ENCODE data around the gene XPNPEP2. TPM values are rescaled to one million over a fixed set of nuclear protein-coding genes. Genes with fewer than 3 reads are reported as not detected.

XPNPEP2 gene
- total RNA-seq, 1 donor from 2014 or later = not detected

DNA sequence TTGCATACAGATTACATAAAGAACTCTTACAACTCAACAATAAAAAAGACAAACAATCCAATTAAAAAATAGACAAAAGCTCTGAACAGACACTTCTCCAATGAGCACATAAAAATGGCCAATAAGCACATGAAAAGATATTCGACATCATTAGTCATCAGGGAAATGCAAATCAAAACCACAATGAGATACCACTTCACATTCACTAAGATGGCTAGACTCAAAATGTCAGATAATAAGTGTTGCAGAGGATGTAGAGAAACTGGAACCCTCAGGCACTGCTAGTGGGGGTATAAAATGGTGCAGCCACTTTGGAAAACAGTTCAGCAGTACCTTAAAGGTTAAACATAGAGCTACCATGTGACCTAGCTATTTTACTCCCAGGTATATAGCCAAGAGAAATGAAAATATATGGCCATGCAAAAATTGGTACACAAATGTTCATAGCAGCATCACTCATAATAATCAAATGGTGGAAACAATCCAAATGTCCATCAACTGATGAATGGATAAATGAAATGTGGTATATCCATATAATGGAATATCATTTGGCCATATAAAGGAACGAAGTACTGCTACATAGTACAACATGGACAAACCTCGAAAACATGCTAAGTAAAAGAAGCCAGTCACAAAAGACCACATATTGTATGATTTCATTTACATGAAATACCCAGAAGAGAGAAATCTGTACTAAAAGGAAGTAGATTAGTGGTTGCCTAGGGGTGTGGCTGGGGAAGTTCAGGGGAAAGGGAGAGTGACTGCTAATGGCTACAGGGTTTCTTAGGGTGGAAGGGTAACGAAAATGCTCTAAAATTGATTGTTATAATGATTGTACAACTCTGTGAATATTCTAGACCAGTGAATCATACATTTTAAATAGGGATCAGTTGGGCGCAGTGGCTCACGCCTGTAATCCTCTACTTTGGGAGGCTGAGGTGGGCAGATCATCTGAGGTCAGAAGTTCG, 70.3 kb downstream of the XPNPEP2 start:
- FAIRE-seq (no peak), DNase-seq (ENCODE audit: low read depth) (peak; percentile 5)
- H3K36me3 ChIP-seq (ENCODE audit: control insufficient read depth, insufficient read depth, low read length) = peaks cover 1% of the 10 kb centered on the region

DNA sequence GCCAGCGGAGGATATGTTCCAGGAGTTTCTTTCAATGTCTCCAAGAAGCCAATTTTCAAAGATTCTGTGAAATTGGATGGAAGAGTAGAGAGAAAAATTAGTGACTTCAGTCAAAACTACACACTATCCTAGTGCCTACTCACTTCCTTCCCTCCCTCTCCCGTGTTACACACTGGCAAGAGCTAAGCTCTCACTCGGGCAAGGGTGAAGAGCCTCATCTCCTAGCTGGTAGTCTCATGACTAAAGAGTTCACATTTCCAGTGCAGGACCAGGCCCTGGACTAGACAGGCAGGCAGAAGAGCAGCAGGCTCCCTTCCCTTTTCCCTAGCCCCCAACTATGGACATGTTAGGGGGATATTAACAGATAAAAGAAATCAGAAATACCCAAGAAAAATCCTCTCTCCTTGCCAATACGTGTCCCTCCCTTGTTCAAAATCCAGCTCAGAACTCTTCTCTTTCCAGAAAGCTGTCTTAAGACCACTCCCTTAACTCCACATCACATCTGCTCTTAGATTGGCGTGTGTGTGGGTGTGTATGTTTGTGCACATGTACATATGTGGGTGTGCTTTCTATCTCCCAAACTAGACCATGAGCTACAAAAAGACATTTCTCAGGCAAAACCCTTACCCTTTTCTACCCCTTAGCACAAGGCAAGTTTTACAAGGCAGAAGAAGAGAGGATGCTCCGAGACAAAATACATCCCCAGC, 75.0 kb downstream of the XPNPEP2 start:
- Histone ChIP-seq H3K27me3 (ENCODE audit: control insufficient read depth, insufficient read depth, low read length) (no peaks in the 10 kb centered on the region), H3K36me3 (ENCODE audit: control insufficient read depth, insufficient read depth, low read length) (no peaks in the 10 kb centered on the region), H3K4me3 (ENCODE audit: low read depth, low read length) (no peak overlapping the region)
- DNase-seq (ENCODE audit: low read depth) (no peak), FAIRE-seq (no peak)
- TF ChIP-seq, protein P1, sequence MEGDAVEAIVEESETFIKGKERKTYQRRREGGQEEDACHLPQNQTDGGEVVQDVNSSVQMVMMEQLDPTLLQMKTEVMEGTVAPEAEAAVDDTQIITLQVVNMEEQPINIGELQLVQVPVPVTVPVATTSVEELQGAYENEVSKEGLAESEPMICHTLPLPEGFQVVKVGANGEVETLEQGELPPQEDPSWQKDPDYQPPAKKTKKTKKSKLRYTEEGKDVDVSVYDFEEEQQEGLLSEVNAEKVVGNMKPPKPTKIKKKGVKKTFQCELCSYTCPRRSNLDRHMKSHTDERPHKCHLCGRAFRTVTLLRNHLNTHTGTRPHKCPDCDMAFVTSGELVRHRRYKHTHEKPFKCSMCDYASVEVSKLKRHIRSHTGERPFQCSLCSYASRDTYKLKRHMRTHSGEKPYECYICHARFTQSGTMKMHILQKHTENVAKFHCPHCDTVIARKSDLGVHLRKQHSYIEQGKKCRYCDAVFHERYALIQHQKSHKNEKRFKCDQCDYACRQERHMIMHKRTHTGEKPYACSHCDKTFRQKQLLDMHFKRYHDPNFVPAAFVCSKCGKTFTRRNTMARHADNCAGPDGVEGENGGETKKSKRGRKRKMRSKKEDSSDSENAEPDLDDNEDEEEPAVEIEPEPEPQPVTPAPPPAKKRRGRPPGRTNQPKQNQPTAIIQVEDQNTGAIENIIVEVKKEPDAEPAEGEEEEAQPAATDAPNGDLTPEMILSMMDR (IDR thresholded peaks at IDR 0.05; ENCODE audit: insufficient read depth, low read length, severe bottlenecking) = no peak

More for the DNA sequence above, 70.3 kb downstream of the XPNPEP2 start:
- H3K4me3 ChIP-seq (ENCODE audit: low read depth, low read length) = no peak overlapping the region
- no peaks in the 10 kb centered on the region for H3K27me3 ChIP-seq (ENCODE audit: control insufficient read depth, insufficient read depth, low read length)
- TF ChIP-seq, protein P1 (IDR thresholded peaks at IDR 0.05; ENCODE audit: insufficient read depth, low read length, severe bottlenecking) = no peak

DNA sequence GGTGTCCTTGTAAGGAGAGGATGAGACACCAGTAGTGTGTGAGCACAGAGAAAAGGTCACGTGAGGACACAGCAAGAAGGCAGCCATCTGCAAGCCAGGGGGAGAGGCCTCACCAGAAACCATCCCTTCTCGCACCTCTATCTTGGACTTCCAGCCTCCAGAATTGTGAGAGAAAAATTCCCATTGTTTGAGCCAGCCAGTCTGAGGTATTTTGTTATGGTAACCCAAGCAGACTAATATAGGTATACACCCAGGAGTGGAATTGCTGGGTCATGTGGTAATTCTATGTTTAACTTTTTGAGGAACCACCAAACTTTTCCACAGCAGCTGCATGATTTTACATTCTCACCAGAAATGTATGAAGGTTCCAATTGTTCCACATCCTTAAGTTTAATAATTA, 79.3 kb downstream of the XPNPEP2 start:
- FAIRE-seq (no peak), DNase-seq (ENCODE audit: low read depth) (no peak)
- no peak overlapping the region for H3K4me3 ChIP-seq (ENCODE audit: low read depth, low read length)
- no peaks in the 10 kb centered on the region for H3K36me3 ChIP-seq (ENCODE audit: control insufficient read depth, insufficient read depth, low read length)
- H3K27me3 ChIP-seq (ENCODE audit: control insufficient read depth, insufficient read depth, low read length) = no peaks in the 10 kb centered on the region
- TF ChIP-seq, protein P1 (IDR thresholded peaks at IDR 0.05; ENCODE audit: insufficient read depth, low read length, severe bottlenecking) = no peak

Other genes starting within 250 kb of the XPNPEP2 start
- 5.6 and 6.8 TPM in 2 replicates for gene SMARCA1, start 215.5 kb upstream of the XPNPEP2 start, total RNA-seq
- 18.2 and 19.6 TPM in 2 replicates for gene OCRL, start 198.7 kb upstream of the XPNPEP2 start, total RNA-seq
- under 0.01 and 0.13 TPM in 2 replicates for gene APLN, start 84.0 kb upstream of the XPNPEP2 start, total RNA-seq
- gene SASH3, start 41.0 kb downstream of the XPNPEP2 start, total RNA-seq = not detected in 2 replicates
- 15.4 and 17.1 TPM in 2 replicates for gene ZDHHC9, start 104.9 kb downstream of the XPNPEP2 start, total RNA-seq
- 14.0 and 14.7 TPM in 2 replicates for gene UTP14A, start 167.2 kb downstream of the XPNPEP2 start, total RNA-seq
- gene BCORL1, start 243.7 kb downstream of the XPNPEP2 start, total RNA-seq = 1.1 and 1.4 TPM in 2 replicates